K562 (cell line): Measurements from ENCODE around the gene COMMD4. TPM values are rescaled to one million over a fixed set of nuclear protein-coding genes. Genes with fewer than 3 reads are reported as not detected.

ENCODE experiments used
- CBX8 ChIP-seq: fragments of 200-600 bp; sonication (generic); IDR thresholded peaks from 2 replicates; pipeline ENCODE4 v1.6.1; 2012; ENCODE audit warnings: borderline replicate concordance, mixed run types, low read depth, mild to moderate bottlenecking, moderate library complexity, mixed read lengths, low read length, control low read depth, inconsistent platforms; ENCODE audit not compliant: poor library complexity, severe bottlenecking; ENCODE audit errors: extremely low read depth
- CTBP1 ChIP-seq: fragments of 450-650 bp; IDR thresholded peaks from 2 replicates; pipeline ENCODE4 v1.6.1; 2016; ENCODE audit warnings: borderline replicate concordance
- DIDO1 ChIP-seq: fragments of 450-650 bp; IDR thresholded peaks from 2 replicates; pipeline ENCODE4 v1.6.1; 2016; ENCODE audit warnings: low read depth, missing biosample characterization, missing genetic modification characterization
- GATAD2A ChIP-seq: fragments of 450-650 bp; IDR thresholded peaks from 2 replicates; pipeline ENCODE4 v1.6.1; 2017
- HNRNPL ChIP-seq: fragments of 200-400 bp; formaldehyde crosslinking; IDR thresholded peaks from 2 replicates; pipeline ENCODE4 v1.6.1; 2017; ENCODE audit warnings: low read depth, mild to moderate bottlenecking, low read length
- L3MBTL2 ChIP-seq: fragments of 450-650 bp; IDR thresholded peaks from 2 replicates; pipeline ENCODE4 v1.6.1; 2016; ENCODE audit warnings: mild to moderate bottlenecking, moderate library complexity
- PCBP1 ChIP-seq: fragments of 200-400 bp; formaldehyde crosslinking; IDR thresholded peaks from 2 replicates; pipeline ENCODE4 v1.6.1; 2018; ENCODE audit warnings: mild to moderate bottlenecking, low read depth, low read length; ENCODE audit not compliant: poor library complexity, severe bottlenecking
- POLR2G ChIP-seq: fragments of 200-400 bp; formaldehyde crosslinking; IDR thresholded peaks from 2 replicates; pipeline ENCODE4 v1.6.1; 2017; ENCODE audit warnings: low read depth, mild to moderate bottlenecking, antibody characterized with exemption, low read length, moderate library complexity
- PTRF ChIP-seq: fragments of 450-650 bp; IDR thresholded peaks from 2 replicates; pipeline ENCODE4 v1.6.1; 2016; ENCODE audit warnings: mild to moderate bottlenecking, missing genetic modification characterization, missing compliant biosample characterization
- RBFOX2 ChIP-seq: fragments of 200-400 bp; formaldehyde crosslinking; IDR thresholded peaks from 2 replicates; pipeline ENCODE4 v1.6.1; 2017; ENCODE audit warnings: low read depth, mild to moderate bottlenecking, low read length, moderate library complexity
- RBM22 ChIP-seq: fragments of 200-400 bp; formaldehyde crosslinking; IDR thresholded peaks from 2 replicates; pipeline ENCODE4 v1.6.1; 2018; ENCODE audit warnings: low read length, low read depth; ENCODE audit not compliant: poor library complexity, severe bottlenecking
- SMARCE1 ChIP-seq: fragments of 450-650 bp; IDR thresholded peaks from 2 replicates; pipeline ENCODE4 v1.7.1; 2016; ENCODE audit warnings: mild to moderate bottlenecking
- TAF1 ChIP-seq: IDR thresholded peaks from 2 replicates; pipeline ENCODE4 v1.6.1; 2011; ENCODE audit warnings: mild to moderate bottlenecking, low read length, moderate library complexity; ENCODE audit not compliant: insufficient read depth, control insufficient read depth, severe bottlenecking; ENCODE audit errors: extremely low read depth
- TRIM24 ChIP-seq, 2 experiments: fragments of 450-650 bp; IDR thresholded peaks; 2 replicates each; pipeline ENCODE4 v1.6.1; 2016
- ZNF431 ChIP-seq: sonication (generic); formaldehyde crosslinking; IDR thresholded peaks from 2 replicates; pipeline ENCODE4 v1.8.0; 2022; ENCODE audit warnings: mild to moderate bottlenecking, missing genetic modification reagents
- ZNF551 ChIP-seq: fragments of 250-450 bp; sonication (Bioruptor Pico); IDR thresholded peaks from 2 replicates; pipeline ENCODE4 v1.5.0; 2021; ENCODE audit warnings: mild to moderate bottlenecking, moderate library complexity
- polyA plus RNA-seq, 8 experiments: library from polyadenylated mRNA; depleted of rRNA in 4 of 8; stranded (reverse) in 5 of 8; unstranded in 3 of 8; fragments of >200 nt; fragmentation: Nextera tagmentation in 2 of 8; fragmentation: Illumina TruSeq in 1 of 8; extraction: Ambion mirVana in 2 of 8; extraction: Trizol in 1 of 8; gene quantifications; 2 replicates each; pipeline versions ENCODE4 v1.2.1 to v1.2.3, GENCODE V29; 2011 to 2014; ENCODE audit warnings: inconsistent platforms in 1 of 8, missing spikeins in 1 of 8
- total RNA-seq, 7 experiments: library from RNA; depleted of rRNA in 6 of 7; stranded (reverse); fragments of >200 nt in 6 of 7; fragmentation: Illumina TruSeq in 2 of 7; extraction: Trizol in 2 of 7; gene quantifications; 2 replicates each; pipeline versions ENCODE4 v1.2.1 to v1.2.3, GENCODE V29; 2011 to 2021; ENCODE audit warnings: low replicate concordance in 1 of 7
- TF ChIP-seq, protein P1 (sequence below): fragments of 250-450 bp; sonication (Bioruptor Pico); IDR thresholded peaks from 2 replicates; pipeline ENCODE4 v1.8.0; 2022; ENCODE audit warnings: moderate library complexity, mild to moderate bottlenecking, inconsistent platforms
- TF ChIP-seq, protein P2 (sequence below): fragments of 450-650 bp; IDR thresholded peaks from 2 replicates; pipeline ENCODE4 v1.6.1; 2016; ENCODE audit warnings: antibody characterized with exemption
- TF ChIP-seq, protein P3 (sequence below): fragments of 450-650 bp; formaldehyde crosslinking; IDR thresholded peaks from 2 replicates; pipeline ENCODE4 v1.4.0; 2022; ENCODE audit warnings: missing genetic modification characterization
- TF ChIP-seq, protein P4 (sequence below), 3 experiments: fragments of 200-800 bp in 1 of 3; fragments of 250-450 bp in 1 of 3; fragments of 450-650 bp in 1 of 3; sonication (Bioruptor Pico) in 1 of 3; sonication (Bioruptor generic) in 1 of 3; formaldehyde crosslinking in 1 of 3; IDR thresholded peaks; 2 replicates each; pipeline versions ENCODE4 v1.6.1 to v1.8.0; 2016 to 2022; ENCODE audit warnings: mild to moderate bottlenecking in 2 of 3, missing genetic modification characterization in 2 of 3, missing compliant biosample characterization in 1 of 3, moderate library complexity in 1 of 3

Gene COMMD4
- total and polyA plus RNA-seq, 9 of the 15 experiments (the other 6 are each of a cell fraction or from before 2014, with no cell fraction given), result 20.4 to 140 (median 63.9) TPM

DNA sequence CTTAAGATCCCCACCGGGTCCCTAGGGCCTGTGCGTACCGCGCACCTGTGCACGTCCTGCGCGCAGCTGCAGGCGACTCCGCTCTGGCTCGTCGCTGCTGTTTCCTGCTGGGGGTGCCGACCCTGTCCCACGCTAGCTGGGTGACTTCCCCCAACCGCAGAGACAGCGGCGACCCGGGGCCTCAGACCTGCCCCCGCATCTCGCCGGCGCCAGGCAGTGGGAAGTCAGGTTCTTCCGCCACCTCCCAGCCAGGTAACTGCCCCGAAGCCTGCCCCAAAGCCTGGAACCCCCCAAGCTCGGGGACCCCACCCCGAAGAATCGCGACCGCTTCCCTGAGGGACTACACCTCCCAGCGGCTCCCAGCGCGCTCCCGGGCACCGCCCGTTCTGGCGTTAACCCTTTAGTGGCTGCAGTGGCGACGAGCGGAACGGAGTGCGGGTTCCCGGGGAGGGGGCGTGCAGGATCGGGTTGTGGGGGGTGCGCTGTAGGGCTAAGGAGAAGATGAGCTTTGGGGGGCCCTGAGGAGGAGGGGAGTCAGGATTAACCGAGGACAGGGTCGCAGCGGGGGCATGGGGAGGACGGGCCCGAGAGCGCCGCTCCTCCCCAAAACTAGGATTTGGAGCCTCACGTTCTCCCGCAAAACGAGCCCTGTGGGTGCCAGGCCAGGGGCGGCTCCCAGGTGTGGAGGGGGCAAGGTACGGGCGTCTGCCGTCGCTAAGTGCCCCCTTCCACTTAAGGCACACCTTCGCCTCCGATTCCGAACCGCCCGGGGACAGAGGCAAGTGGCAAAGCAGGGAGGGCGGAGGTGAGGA is 11.6 kb downstream of the COMMD4 start (continued):
- no peak for TF ChIP-seq PCBP1
- TF ChIP-seq ZNF431 (CRISPR knock-in tag), result peak; percentile 48; the same call in 1 of the 2 replicates
- TF ChIP-seq RBFOX2, result peak; percentile 65
- peak; percentile 67 for TF ChIP-seq RBM22
- TF ChIP-seq, protein P1, sequence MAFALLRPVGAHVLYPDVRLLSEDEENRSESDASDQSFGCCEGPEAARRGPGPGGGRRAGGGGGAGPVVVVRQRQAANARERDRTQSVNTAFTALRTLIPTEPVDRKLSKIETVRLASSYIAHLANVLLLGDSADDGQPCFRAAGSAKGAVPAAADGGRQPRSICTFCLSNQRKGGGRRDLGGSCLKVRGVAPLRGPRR (CRISPR knock-in tag), result 0 out of 2 replicates have a peak, but pooled peaks have one; percentile 13
- TF ChIP-seq L3MBTL2, result peak; percentile 28; the same call in 1 of the 2 replicates
- TF ChIP-seq CBX8, result no peak
- TF ChIP-seq, protein P2, sequence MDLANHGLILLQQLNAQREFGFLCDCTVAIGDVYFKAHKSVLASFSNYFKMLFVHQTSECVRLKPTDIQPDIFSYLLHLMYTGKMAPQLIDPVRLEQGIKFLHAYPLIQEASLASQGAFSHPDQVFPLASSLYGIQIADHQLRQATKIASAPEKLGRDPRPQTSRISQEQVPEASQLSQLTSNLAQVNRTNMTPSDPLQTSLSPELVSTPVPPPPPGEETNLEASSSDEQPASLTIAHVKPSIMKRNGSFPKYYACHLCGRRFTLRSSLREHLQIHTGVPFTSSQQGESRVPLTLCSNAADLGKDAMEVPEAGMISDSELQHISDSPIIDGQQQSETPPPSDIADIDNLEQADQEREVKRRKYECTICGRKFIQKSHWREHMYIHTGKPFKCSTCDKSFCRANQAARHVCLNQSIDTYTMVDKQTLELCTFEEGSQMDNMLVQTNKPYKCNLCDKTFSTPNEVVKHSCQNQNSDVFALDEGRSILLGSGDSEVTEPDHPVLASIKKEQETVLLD, result peak; percentile 79
- TF ChIP-seq, protein P3, sequence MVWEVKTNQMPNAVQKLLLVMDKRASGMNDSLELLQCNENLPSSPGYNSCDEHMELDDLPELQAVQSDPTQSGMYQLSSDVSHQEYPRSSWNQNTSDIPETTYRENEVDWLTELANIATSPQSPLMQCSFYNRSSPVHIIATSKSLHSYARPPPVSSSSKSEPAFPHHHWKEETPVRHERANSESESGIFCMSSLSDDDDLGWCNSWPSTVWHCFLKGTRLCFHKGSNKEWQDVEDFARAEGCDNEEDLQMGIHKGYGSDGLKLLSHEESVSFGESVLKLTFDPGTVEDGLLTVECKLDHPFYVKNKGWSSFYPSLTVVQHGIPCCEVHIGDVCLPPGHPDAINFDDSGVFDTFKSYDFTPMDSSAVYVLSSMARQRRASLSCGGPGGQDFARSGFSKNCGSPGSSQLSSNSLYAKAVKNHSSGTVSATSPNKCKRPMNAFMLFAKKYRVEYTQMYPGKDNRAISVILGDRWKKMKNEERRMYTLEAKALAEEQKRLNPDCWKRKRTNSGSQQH (CRISPR knock-in tag), result 0 out of 2 replicates have a peak, but pooled peaks have one; percentile 26
- no peak for TF ChIP-seq DIDO1 (tag)
- TF ChIP-seq, protein P4, sequence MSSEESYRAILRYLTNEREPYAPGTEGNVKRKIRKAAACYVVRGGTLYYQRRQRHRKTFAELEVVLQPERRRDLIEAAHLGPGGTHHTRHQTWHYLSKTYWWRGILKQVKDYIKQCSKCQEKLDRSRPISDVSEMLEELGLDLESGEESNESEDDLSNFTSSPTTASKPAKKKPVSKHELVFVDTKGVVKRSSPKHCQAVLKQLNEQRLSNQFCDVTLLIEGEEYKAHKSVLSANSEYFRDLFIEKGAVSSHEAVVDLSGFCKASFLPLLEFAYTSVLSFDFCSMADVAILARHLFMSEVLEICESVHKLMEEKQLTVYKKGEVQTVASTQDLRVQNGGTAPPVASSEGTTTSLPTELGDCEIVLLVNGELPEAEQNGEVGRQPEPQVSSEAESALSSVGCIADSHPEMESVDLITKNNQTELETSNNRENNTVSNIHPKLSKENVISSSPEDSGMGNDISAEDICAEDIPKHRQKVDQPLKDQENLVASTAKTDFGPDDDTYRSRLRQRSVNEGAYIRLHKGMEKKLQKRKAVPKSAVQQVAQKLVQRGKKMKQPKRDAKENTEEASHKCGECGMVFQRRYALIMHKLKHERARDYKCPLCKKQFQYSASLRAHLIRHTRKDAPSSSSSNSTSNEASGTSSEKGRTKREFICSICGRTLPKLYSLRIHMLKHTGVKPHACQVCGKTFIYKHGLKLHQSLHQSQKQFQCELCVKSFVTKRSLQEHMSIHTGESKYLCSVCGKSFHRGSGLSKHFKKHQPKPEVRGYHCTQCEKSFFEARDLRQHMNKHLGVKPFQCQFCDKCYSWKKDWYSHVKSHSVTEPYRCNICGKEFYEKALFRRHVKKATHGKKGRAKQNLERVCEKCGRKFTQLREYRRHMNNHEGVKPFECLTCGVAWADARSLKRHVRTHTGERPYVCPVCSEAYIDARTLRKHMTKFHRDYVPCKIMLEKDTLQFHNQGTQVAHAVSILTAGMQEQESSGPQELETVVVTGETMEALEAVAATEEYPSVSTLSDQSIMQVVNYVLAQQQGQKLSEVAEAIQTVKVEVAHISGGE (CRISPR knock-in tag; IDR thresholded peaks at IDR 0.05), result peak in 1 of 3 experiments; percentile 51; a peak in 1 of 6 replicates
- TF ChIP-seq ZNF551 (CRISPR knock-in tag), result no peak
- peak; percentile 21 for TF ChIP-seq TAF1
- peak; percentile 81 for TF ChIP-seq POLR2G
- no peak for TF ChIP-seq SMARCE1
- TF ChIP-seq HNRNPL, result 0 out of 2 replicates have a peak, but pooled peaks have one; percentile 16
- peak; percentile 58; the same call in 1 of the 2 replicates for TF ChIP-seq GATAD2A
- peak; percentile 45; the same call in 1 of the 2 replicates for TF ChIP-seq CTBP1
- peak in 1 of 2 experiments; percentile 9; a peak in 1 of 4 replicates for TF ChIP-seq TRIM24 (IDR thresholded peaks at IDR 0.05)
- TF ChIP-seq PTRF (tag), result no peak
